ENCODE measurements around the gene ATG9A. TPM values are rescaled to one million over a fixed set of nuclear protein-coding genes. Genes with fewer than 3 reads are reported as not detected.

The ATG9A gene
- total and polyA plus RNA-seq, 12 donors: 14.1 to 103 (median 76.4) TPM

- WGBS, 2 donors: 94 to 95% methylated on average over 6 of the region's 6 CpGs
- intact Hi-C loops (cut with DNase I): no loop called here
- no peak overlapping the region for H3K27ac ChIP-seq
- ATAC-seq (no peak), DNase-seq (no peak)
- peaks cover 0 to 68% (median 46%) of the 10 kb centered on the region in 9 donors for H3K36me3 ChIP-seq
- H3K9me3 ChIP-seq: no peaks in the 10 kb centered on the region
- no peak overlapping the region for H3K4me3 ChIP-seq
- H3K27me3 ChIP-seq: no peaks in the 10 kb centered on the region
- H3K4me1 ChIP-seq: peaks cover 6 to 39% (median 19%) of the 10 kb centered on the region in 9 donors
- no peak for TF ChIP-seq CTCF (IDR thresholded peaks at IDR 0.05)
Measured at GRCh38 chr2:219181531-219181930, 47.9 kb downstream of the ATG9A start.

- Histone ChIP-seq H3K36me3 (peaks cover 0 to 68% (median 46%) of the 10 kb centered on the region in 9 donors), H3K4me1 (peaks cover 6 to 43% (median 24%) of the 10 kb centered on the region in 9 donors), H3K27me3 (no peaks in the 10 kb centered on the region), H3K9me3 (no peaks in the 10 kb centered on the region), H3K27ac (no peak overlapping the region), H3K4me3 (no peak overlapping the region)
- intact Hi-C loops (cut with DNase I): no loop called here
- TF ChIP-seq CTCF (IDR thresholded peaks at IDR 0.05): no peak
- 88 to 91% methylated on average over 5 of the region's 5 CpGs for WGBS, 2 donors
- ATAC-seq (no peak), DNase-seq (no peak)
Measured at GRCh38 chr2:219180961-219181360, 48.5 kb downstream of the ATG9A start.

GRCh38 chr2:219179601-219180465, 49.6 kb downstream of the ATG9A start:
- H3K4me1 ChIP-seq: peaks cover 11 to 54% (median 35%) of the 10 kb centered on the region in 9 donors
- H3K4me3 ChIP-seq: peak overlapping the region in 2 of 10 donors; percentile 90 to 95
- peaks cover 0 to 63% (median 49%) of the 10 kb centered on the region in 9 donors for H3K36me3 ChIP-seq
- TF ChIP-seq CTCF (IDR thresholded peaks at IDR 0.05): no peak
- no peak overlapping the region for H3K27ac ChIP-seq
- no peaks in the 10 kb centered on the region for H3K9me3 ChIP-seq
- 97 to 98% methylated on average over 9 of the region's 9 CpGs for WGBS, 2 donors
- DNase-seq: no peak
- H3K27me3 ChIP-seq: no peaks in the 10 kb centered on the region
- ATAC-seq: no peak
- intact Hi-C loops (cut with DNase I): loop anchor here in 6 of 10 donors (1.0 to 10.0 kb wide), 8 partner anchors 19 to 207 kb away; partner anchors contain the start of genes DNPEP (in 4 of the 6), ABCB6 (in 2 of the 6), DNAJB2 (in 1 of the 6) and NHEJ1 (in 1 of the 6)

GRCh38 chr2:219178377-219179175, 50.9 kb downstream of the ATG9A start:
- Histone ChIP-seq H3K27me3 (no peaks in the 10 kb centered on the region), H3K4me1 (peaks cover 11 to 61% (median 37%) of the 10 kb centered on the region in 9 donors), H3K27ac (peak overlapping the region; percentile 89 to 100 (median 99)), H3K9me3 (no peaks in the 10 kb centered on the region), H3K4me3 (peak overlapping the region; percentile 42 to 97 (median 92)), H3K36me3 (peaks cover under 1 to 63% (median 56%) of the 10 kb centered on the region in 9 donors)
- WGBS, 2 donors: 3 to 4% methylated on average over 45 of the region's 45 CpGs
- DNase-seq (peak; percentile 43 to 66), ATAC-seq (peak in 6 of 8 donors; percentile 0 to 8 (median 2))
- intact Hi-C loops (cut with DNase I): loop anchor here in 6 of 10 donors (1.0 to 10.0 kb wide), 9 partner anchors 18 to 209 kb away; partner anchors contain the start of genes DNPEP (in 4 of the 6), ABCB6 (in 2 of the 6), ZFAND2B (in 2 of the 6) and ANKZF1 (in 1 of the 6)
- no peak for TF ChIP-seq CTCF (IDR thresholded peaks at IDR 0.05)
